MM.1S (cell line): Measurements from ENCODE around the gene FRAT2.

Source experiments
- EZH2 ChIP-seq: fragments of 300-600 bp; sonication (generic); optimal IDR thresholded peaks from 2 replicates; pipeline ENCODE3; 2017; ENCODE audit warnings: low read depth, mild to moderate bottlenecking, antibody characterized with exemption, low read length, mixed read lengths
- EZH2phosphoT487 ChIP-seq: fragments of 300-600 bp; sonication (generic); IDR thresholded peaks from 2 replicates; pipeline ENCODE4 v1.6.1; 2018; ENCODE audit warnings: antibody characterized with exemption, low read length
- TF ChIP-seq, protein P1 (sequence below): fragments of 300-600 bp; sonication (generic); IDR thresholded peaks from 2 replicates; pipeline ENCODE4 v1.5.1; 2016; ENCODE audit warnings: antibody characterized with exemption, low read length, mixed read lengths

GRCh38 chr10:97321032-97321803, 13.3 kb downstream of the FRAT2 start:
- TF ChIP-seq, protein P1, sequence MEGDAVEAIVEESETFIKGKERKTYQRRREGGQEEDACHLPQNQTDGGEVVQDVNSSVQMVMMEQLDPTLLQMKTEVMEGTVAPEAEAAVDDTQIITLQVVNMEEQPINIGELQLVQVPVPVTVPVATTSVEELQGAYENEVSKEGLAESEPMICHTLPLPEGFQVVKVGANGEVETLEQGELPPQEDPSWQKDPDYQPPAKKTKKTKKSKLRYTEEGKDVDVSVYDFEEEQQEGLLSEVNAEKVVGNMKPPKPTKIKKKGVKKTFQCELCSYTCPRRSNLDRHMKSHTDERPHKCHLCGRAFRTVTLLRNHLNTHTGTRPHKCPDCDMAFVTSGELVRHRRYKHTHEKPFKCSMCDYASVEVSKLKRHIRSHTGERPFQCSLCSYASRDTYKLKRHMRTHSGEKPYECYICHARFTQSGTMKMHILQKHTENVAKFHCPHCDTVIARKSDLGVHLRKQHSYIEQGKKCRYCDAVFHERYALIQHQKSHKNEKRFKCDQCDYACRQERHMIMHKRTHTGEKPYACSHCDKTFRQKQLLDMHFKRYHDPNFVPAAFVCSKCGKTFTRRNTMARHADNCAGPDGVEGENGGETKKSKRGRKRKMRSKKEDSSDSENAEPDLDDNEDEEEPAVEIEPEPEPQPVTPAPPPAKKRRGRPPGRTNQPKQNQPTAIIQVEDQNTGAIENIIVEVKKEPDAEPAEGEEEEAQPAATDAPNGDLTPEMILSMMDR, result no peak
- TF ChIP-seq EZH2, result no peak
- no peak for TF ChIP-seq EZH2phosphoT487
